CD4-positive, alpha-beta T cell (primary cell): ENCODE results near the gene C11orf91. TPM values are rescaled to one million over a fixed set of nuclear protein-coding genes. Genes with fewer than 3 reads are reported as not detected.

Source experiments
- ATAC-seq: fragments of 200-7000 bp; cut with Tn5 transposase; one replicate; pipeline ENCODE4 v1.10.0; 2022; ENCODE audit warnings: mild to moderate bottlenecking; ENCODE audit not compliant: poor library complexity
- CTCF ChIA-PET: fragments of 350-600 bp; sonication (Branson Sonifier 250); formaldehyde crosslinking; loops from one replicate; lab custom pipeline; 2021; ENCODE audit warnings: antibody characterized with exemption, inconsistent platforms; lab: Charles Lee
- POLR2A ChIA-PET: fragments of 350-600 bp; sonication (Branson Sonifier 250); formaldehyde crosslinking; loops from one replicate; lab custom pipeline; 2021; ENCODE audit warnings: antibody characterized with exemption, inconsistent platforms; lab: Charles Lee
- DNase-seq, 14 experiments: peaks; one replicate each; pipeline ENCODE4 v3.0.0-alpha.2; 2013 to 2020; ENCODE audit warnings: mixed read lengths in 2 of 14
- H3K27ac ChIP-seq, 2 donors: one replicate each; pipeline versions ENCODE4 v1.5.1 to v1.7.0; 2013; ENCODE audit warnings: low read length in 2 of 2, low read depth in 1 of 2, mild to moderate bottlenecking in 1 of 2
- H3K27me3 ChIP-seq, 2 experiments: 1 replicate in 1 of 2; 2 replicates in 1 of 2; pipeline versions ENCODE4 v1.6.1 to v1.7.0; 2013; ENCODE audit warnings: low read length in 2 of 2, control low read depth in 1 of 2, mild to moderate bottlenecking in 1 of 2, moderate library complexity in 1 of 2; ENCODE audit not compliant: insufficient read depth in 2 of 2, control insufficient read depth in 1 of 2
- H3K36me3 ChIP-seq: one replicate; pipeline ENCODE4 v1.6.1; 2013; ENCODE audit warnings: low read length, control low read depth; ENCODE audit not compliant: insufficient read depth
- H3K4me1 ChIP-seq: one replicate; pipeline ENCODE4 v1.6.1; 2013; ENCODE audit warnings: low read length, control low read depth; ENCODE audit not compliant: insufficient read depth
- H3K4me3 ChIP-seq: one replicate; pipeline ENCODE4 v1.5.1; 2013; ENCODE audit warnings: mild to moderate bottlenecking, low read length, moderate library complexity
- H3K9me3 ChIP-seq, 2 experiments: 1 replicate in 1 of 2; 2 replicates in 1 of 2; pipeline versions ENCODE4 v1.6.1 to v1.7.0; 2013; ENCODE audit warnings: low read length in 2 of 2, mild to moderate bottlenecking in 2 of 2, control low read depth in 1 of 2, moderate library complexity in 1 of 2; ENCODE audit not compliant: control insufficient read depth in 1 of 2, insufficient read depth in 1 of 2
- H3K27ac Mint-ChIP-seq: one replicate; pipeline ENCODE4 v1.8.0; 2020; ENCODE audit warnings: mixed read lengths
- H3K27me3 Mint-ChIP-seq: one replicate; pipeline ENCODE4 v1.8.0; 2021; ENCODE audit warnings: mixed read lengths
- H3K36me3 Mint-ChIP-seq: one replicate; pipeline ENCODE4 v1.8.0; 2021; ENCODE audit warnings: low read depth, mixed read lengths
- H3K4me1 Mint-ChIP-seq: one replicate; pipeline ENCODE4 v1.8.0; 2021; ENCODE audit warnings: low read depth, mixed read lengths
- H3K4me3 Mint-ChIP-seq: one replicate; pipeline ENCODE4 v1.8.0; 2020; ENCODE audit warnings: mild to moderate bottlenecking, mixed read lengths
- H3K9me3 Mint-ChIP-seq: one replicate; pipeline ENCODE4 v1.8.0; 2020; ENCODE audit warnings: mixed read lengths
- CTCF ChIP-seq: fragments of 200-600 bp; IDR thresholded peaks from one replicate; pipeline ENCODE4 v1.8.0; 2022; ENCODE audit warnings: antibody characterized with exemption, mild to moderate bottlenecking
- intact Hi-C, 2 experiments: fragments of 100-400 bp; cut with DNase I in 1 of 2; cut with micrococcal nuclease in 1 of 2; formaldehyde crosslinking; loops; one replicate each; pipeline versions ENCODE4 v1.15.1 to v1.9.0; 2023 to 2025; cut with DNase I, micrococcal nuclease
- total RNA-seq, 174 experiments: library from RNA in 2 of 174; stranded (reverse) in 2 of 174; gene quantifications; one replicate each; pipeline ENCODE4 v1.2.3 and lab custom pipeline; 2021 to 2026

Gene C11orf91
- total RNA-seq, 2 experiments from 2014 or later = 0.45 TPM; not detected in 1

GRCh38 chr11:33674035-33674814 is 26.4 kb downstream of the C11orf91 start:
- ChIA-PET CTCF (no interaction called here), POLR2A (no interaction called here)
- H3K36me3 ChIP-seq = no peaks in the 10 kb centered on the region
- Mint-ChIP-seq H3K36me3 (no peaks in the 10 kb centered on the region), H3K27me3 (peaks cover 39% of the 10 kb centered on the region), H3K4me1 (no peaks in the 10 kb centered on the region), H3K9me3 (peaks cover 3% of the 10 kb centered on the region), H3K4me3 (no peak overlapping the region), H3K27ac (no peak overlapping the region)
- intact Hi-C loops = no loop called here
- no peak overlapping the region for H3K4me3 ChIP-seq
- H3K9me3 ChIP-seq = no peaks in the 10 kb centered on the region
- TF ChIP-seq CTCF = no peak
- no peak overlapping the region for H3K27ac ChIP-seq
- H3K4me1 ChIP-seq = no peaks in the 10 kb centered on the region
- peaks cover 0 to 2% of the 10 kb centered on the region in 2 experiments for H3K27me3 ChIP-seq
- DNase-seq (no peak), ATAC-seq (no peak)

- Mint-ChIP-seq H3K27me3 (peaks cover 31% of the 10 kb centered on the region), H3K4me3 (no peak overlapping the region), H3K27ac (no peak overlapping the region), H3K9me3 (no peaks in the 10 kb centered on the region), H3K36me3 (no peaks in the 10 kb centered on the region), H3K4me1 (no peaks in the 10 kb centered on the region)
- no peak for TF ChIP-seq CTCF
- H3K27ac ChIP-seq = no peak overlapping the region
- DNase-seq (no peak), ATAC-seq (no peak)
- CTCF ChIA-PET = no interaction called here
- no peaks in the 10 kb centered on the region for H3K36me3 ChIP-seq
- H3K4me3 ChIP-seq = no peak overlapping the region
- POLR2A ChIA-PET = no interaction called here
- no peaks in the 10 kb centered on the region for H3K4me1 ChIP-seq
- intact Hi-C loops = no loop called here
- peaks cover 0 to 3% of the 10 kb centered on the region in 2 experiments for H3K9me3 ChIP-seq
- peaks cover 0 to 2% of the 10 kb centered on the region in 2 experiments for H3K27me3 ChIP-seq
These were observed 28.4 kb downstream of the C11orf91 start for GRCh38 chr11:33672273-33672672.

- Mint-ChIP-seq H3K4me3 (no peak overlapping the region), H3K36me3 (no peaks in the 10 kb centered on the region)
- POLR2A ChIA-PET = no interaction called here
These were observed 30.2 kb downstream of the C11orf91 start for GRCh38 chr11:33670250-33671011.

More at GRCh38 chr11:33670250-33671011, 30.2 kb downstream of the C11orf91 start:
- Mint-ChIP-seq H3K4me1 (no peaks in the 10 kb centered on the region), H3K9me3 (no peaks in the 10 kb centered on the region), H3K27ac (no peak overlapping the region), H3K27me3 (peaks cover 25% of the 10 kb centered on the region)
- Histone ChIP-seq H3K36me3 (no peaks in the 10 kb centered on the region), H3K9me3 (peaks cover 0 to 3% of the 10 kb centered on the region in 2 experiments), H3K4me3 (no peak overlapping the region), H3K27me3 (no peaks in the 10 kb centered on the region), H3K27ac (no peak overlapping the region), H3K4me1 (no peaks in the 10 kb centered on the region)
- CTCF ChIA-PET = no interaction called here
- intact Hi-C loops = no loop called here
- ATAC-seq (no peak), DNase-seq (no peak)
- no peak for TF ChIP-seq CTCF
